ENCODE measurements around the gene ST3GAL3.

ST3GAL3 gene

GRCh38 chr1:43942411-43942810 is 235.1 kb downstream of the ST3GAL3 start:
- DNase-seq (ENCODE audit: low read depth), result no peak

DNA sequence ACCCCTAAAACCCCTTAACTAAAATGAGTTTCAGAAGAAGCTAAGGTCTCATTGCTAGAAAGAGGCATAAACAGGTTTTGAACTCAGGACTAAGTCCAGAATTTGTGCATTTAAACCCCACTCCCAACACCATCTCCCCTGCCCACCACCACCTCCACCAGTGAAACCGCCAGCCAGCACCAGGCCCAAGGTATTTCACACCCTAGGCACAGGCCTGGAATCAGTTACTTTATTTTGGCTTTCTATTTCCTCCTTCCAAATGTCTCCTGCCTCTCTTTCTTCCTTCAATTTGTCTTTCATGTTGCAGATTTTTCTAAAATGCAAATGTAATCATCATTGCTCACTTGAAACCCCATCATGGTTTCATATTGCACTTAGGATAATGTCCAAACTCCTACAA is 237.5 kb downstream of the ST3GAL3 start:
- DNase-seq (ENCODE audit: low read depth), result no peak

DNA sequence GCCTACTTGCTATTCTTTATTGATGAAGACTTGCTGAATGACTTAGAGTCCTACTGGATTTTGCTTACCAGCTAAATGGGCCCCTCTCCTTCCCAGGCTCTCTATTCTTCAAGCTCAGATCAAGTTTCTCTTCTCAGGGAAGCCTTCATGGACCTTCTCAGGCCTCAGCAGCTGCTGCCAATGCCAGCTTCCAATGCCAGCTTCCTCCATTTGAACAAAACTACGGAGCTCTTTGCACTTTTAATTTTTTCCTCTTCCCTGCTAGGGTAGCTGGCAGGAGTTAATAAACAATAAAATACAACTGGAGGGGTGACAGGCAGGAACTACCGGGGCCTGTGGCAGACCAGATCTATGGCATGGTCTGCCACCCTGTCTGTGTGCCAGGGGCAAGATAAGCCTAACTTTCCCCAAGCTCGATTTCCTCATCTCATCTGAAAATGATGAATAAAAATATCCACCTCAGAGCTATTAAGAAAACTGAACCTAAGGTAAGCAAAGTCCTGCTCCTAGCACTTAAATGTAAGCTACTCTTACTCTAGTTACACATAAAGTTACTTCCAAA is 238.4 kb downstream of the ST3GAL3 start:
- no peak for DNase-seq (ENCODE audit: low read depth)

- peak; percentile 90 for DNase-seq (ENCODE audit: low read depth)
Observed at GRCh38 chr1:43946236-43947060, 239.1 kb downstream of the ST3GAL3 start, which contains the start of gene IPO13. Gene IPO13, plus strand, starts transcription at chr1:43946950. Its CDS starts 651 bp downstream, at chr1:43947601.

- no peak for DNase-seq (ENCODE audit: low read depth)
Observed at GRCh38 chr1:43947061-43947873, 239.9 kb downstream of the ST3GAL3 start.

- DNase-seq (ENCODE audit: low read depth), result no peak
Observed at GRCh38 chr1:43947874-43948437, 240.6 kb downstream of the ST3GAL3 start.

GRCh38 chr1:43949678-43950077 is 242.3 kb downstream of the ST3GAL3 start:
- DNase-seq (ENCODE audit: low read depth), result no peak

GRCh38 chr1:43951021-43951985 is 244.0 kb downstream of the ST3GAL3 start:
- no peak for DNase-seq (ENCODE audit: low read depth)

- DNase-seq (ENCODE audit: low read depth), result no peak
Observed at GRCh38 chr1:43952731-43953346, 245.5 kb downstream of the ST3GAL3 start.

DNA sequence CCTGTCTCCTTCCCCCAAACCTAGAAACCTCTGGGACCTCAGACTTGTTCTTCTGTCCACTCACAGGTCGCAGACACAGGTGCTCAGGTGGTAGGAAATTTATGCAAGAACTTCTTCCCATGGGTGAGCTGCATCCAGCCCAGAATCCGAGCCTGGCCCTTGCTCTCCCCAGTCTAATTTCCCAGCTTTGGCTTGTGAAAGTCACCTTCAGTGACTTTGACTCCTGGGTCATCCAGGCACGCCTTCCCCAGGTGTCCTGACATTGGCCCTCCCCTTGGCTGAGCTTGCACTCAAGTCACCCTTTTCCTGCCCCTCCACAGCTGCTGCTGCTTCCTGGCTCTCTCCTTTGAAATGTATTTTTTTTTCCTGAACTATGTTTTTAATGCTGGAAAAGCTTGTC is 246.0 kb downstream of the ST3GAL3 start:
- DNase-seq (ENCODE audit: low read depth), result no peak

DNA sequence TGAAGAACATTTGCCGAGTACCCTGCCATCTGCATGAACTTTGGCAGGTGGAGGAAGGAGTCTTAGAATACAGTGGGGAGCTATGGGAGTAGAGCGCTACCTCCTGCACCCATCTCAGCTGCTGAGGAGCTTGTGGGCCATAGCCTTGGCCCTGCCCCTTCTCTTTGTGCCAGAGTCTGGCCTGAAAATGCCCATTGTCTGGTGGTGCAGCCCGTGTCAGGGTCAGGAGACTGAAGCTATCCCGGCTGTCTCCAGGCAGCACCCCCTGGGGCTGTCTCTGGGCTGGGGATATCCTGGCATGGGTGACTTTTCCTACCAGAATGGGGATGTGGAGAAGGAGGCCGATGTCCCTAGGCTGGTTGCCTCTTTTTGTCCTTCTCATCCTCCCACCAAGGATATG is 246.7 kb downstream of the ST3GAL3 start:
- DNase-seq (ENCODE audit: low read depth), result no peak

GRCh38 chr1:43956234-43956633 is 248.9 kb downstream of the ST3GAL3 start:
- DNase-seq (ENCODE audit: low read depth), result no peak

- no peak for DNase-seq (ENCODE audit: low read depth)
Observed at GRCh38 chr1:43957407-43958040, 250.2 kb downstream of the ST3GAL3 start.

GRCh38 chr1:43958351-43959255 is 251.3 kb downstream of the ST3GAL3 start:
- no peak for DNase-seq (ENCODE audit: low read depth)

- no peak for DNase-seq (ENCODE audit: low read depth)
Observed at GRCh38 chr1:43960798-43961197, 253.5 kb downstream of the ST3GAL3 start.

- no peak for DNase-seq (ENCODE audit: low read depth)
Observed at GRCh38 chr1:43961692-43962091, 254.4 kb downstream of the ST3GAL3 start.

- DNase-seq (ENCODE audit: low read depth), result no peak
Observed at GRCh38 chr1:43962324-43962723, 255.0 kb downstream of the ST3GAL3 start.

DNA sequence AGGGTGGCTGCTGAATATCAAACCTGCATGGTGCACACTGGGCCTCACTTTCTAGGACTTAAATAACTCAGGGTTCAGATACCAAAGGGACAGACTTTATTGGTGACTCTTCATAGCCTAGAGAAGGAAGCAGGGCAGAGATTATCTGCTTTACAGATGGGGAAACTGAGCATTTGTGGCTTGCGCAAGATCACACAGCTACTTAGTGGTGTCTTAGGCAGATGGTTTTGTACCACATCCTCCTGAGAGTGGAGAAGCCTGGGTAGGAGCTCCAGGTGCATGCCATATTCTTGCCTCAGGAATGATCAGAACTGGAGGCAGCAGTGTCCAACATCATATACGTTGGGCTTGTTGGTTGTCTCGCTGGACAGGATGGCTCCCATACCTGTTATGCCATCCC is 255.7 kb downstream of the ST3GAL3 start:
- no peak for DNase-seq (ENCODE audit: low read depth)

- no peak for DNase-seq (ENCODE audit: low read depth)
Observed at GRCh38 chr1:43963890-43964289, 256.6 kb downstream of the ST3GAL3 start.
